GM12878 (cell line): ENCODE data around the gene BRSK2.

Experiments
- CEBPZ ChIP-seq: fragments of 150-350 bp; IDR thresholded peaks from 2 replicates; pipeline ENCODE4 v1.6.1; 2016; ENCODE audit warnings: low read depth, low read length
- CHD2 ChIP-seq: IDR thresholded peaks from 2 replicates; pipeline ENCODE4 v1.6.1; 2011; ENCODE audit warnings: low read depth, low read length, improper control_type of control experiment, borderline replicate concordance
- CTCF ChIP-seq, 3 experiments: IDR thresholded peaks in 2 of 3; conservative IDR thresholded peaks in 1 of 3; 2 replicates each; pipeline ENCODE4 v1.5.1; 2011; ENCODE audit warnings: low read depth in 3 of 3, low read length in 3 of 3, mild to moderate bottlenecking in 3 of 3, control low read depth in 2 of 3, moderate library complexity in 2 of 3, inconsistent platforms in 1 of 3, mixed read lengths in 1 of 3; ENCODE audit not compliant: control insufficient read depth in 2 of 3, insufficient read depth in 1 of 3; ENCODE audit errors: extremely low read depth in 1 of 3
- EZH2 ChIP-seq: IDR thresholded peaks from 2 replicates; pipeline ENCODE4 v1.6.1; 2012; ENCODE audit warnings: low read depth, mild to moderate bottlenecking, control low read depth, inconsistent platforms, low read length, borderline replicate concordance; ENCODE audit not compliant: control insufficient read depth
- MYC ChIP-seq: IDR thresholded peaks from 2 replicates; pipeline ENCODE4 v1.6.1; 2011; ENCODE audit warnings: mild to moderate bottlenecking, low read length, moderate library complexity, inconsistent platforms; ENCODE audit not compliant: insufficient read depth, insufficient replicate concordance, insufficient read length, severe bottlenecking
- REST ChIP-seq: IDR thresholded peaks from 2 replicates; pipeline ENCODE4 v1.6.1; 2012; ENCODE audit warnings: mild to moderate bottlenecking, low read depth, low read length
- STAT3 ChIP-seq: IDR thresholded peaks from 2 replicates; pipeline ENCODE4 v1.6.1; 2011; ENCODE audit warnings: low read depth, low read length, improper control_type of control experiment
- SUPT20H ChIP-seq: IDR thresholded peaks from 2 replicates; pipeline ENCODE4 v1.6.1; 2011; ENCODE audit warnings: low read depth, mild to moderate bottlenecking, low read length, moderate library complexity, borderline replicate concordance; ENCODE audit not compliant: control insufficient read depth
- ZBTB33 ChIP-seq: fragments of 450-650 bp; IDR thresholded peaks from 2 replicates; pipeline ENCODE4 v1.6.1; 2017; ENCODE audit warnings: mild to moderate bottlenecking
- ZNF274 ChIP-seq: IDR thresholded peaks from one replicate; pipeline ENCODE4 v1.8.0; 2011; ENCODE audit not compliant: insufficient read length, insufficient read depth

- no peak for TF ChIP-seq ZBTB33
- TF ChIP-seq EZH2: no peak
- no peak for TF ChIP-seq REST
- TF ChIP-seq ZNF274: no peak
- no peak for TF ChIP-seq SUPT20H
- TF ChIP-seq CTCF (IDR thresholded peaks at IDR 0.05 in 2 of 3, conservative IDR thresholded peaks at IDR 0.05 in 1 of 3; ENCODE audit: control insufficient read depth in 2 of 3, extremely low read depth in 1 of 3, insufficient read depth in 1 of 3, low read depth in 3 of 3, low read length in 3 of 3): no peak
- TF ChIP-seq CHD2: no peak
- TF ChIP-seq MYC: no peak
- TF ChIP-seq CEBPZ: no peak
- TF ChIP-seq STAT3: no peak
These were observed 119.3 kb downstream of the BRSK2 start for GRCh38 chr11:1508986-1509385.
